Pancreas (tissue), 10 donors: Measurements from ENCODE around the gene CCDC127. TPM values are rescaled to one million over a fixed set of nuclear protein-coding genes. Genes with fewer than 3 reads are reported as not detected.

Source experiments
- ATAC-seq, 4 donors: fragments of 200-7000 bp; cut with Tn5 transposase; one replicate each; pipeline versions ENCODE4 v1.8.0 to v1.9.1; 2020; ENCODE audit warnings: mild to moderate bottlenecking in 4 of 4, moderate library complexity in 4 of 4
- DNase-seq, 6 donors: peaks; one replicate each; pipeline ENCODE4 v3.0.0-alpha.2; 2020
- FAIRE-seq: peaks from 2 replicates; lab custom pipeline; 2012; peaks lifted over from hg19 to GRCh38; lab: Jason Lieb, UNC
- H3K27ac ChIP-seq, 4 donors: fragments of 200-600 bp; sonication (generic); 1 replicate in 3 of 4; 2 replicates in 1 of 4; pipeline versions ENCODE4 v1.5.0 to v1.8.0; 2020
- H3K27me3 ChIP-seq, 4 donors: fragments of 200-600 bp; one replicate each; pipeline ENCODE4 v1.8.0; 2021
- H3K36me3 ChIP-seq, 3 donors: fragments of 200-600 bp; sonication (generic) in 1 of 3; one replicate each; pipeline versions ENCODE4 v1.5.0 to v1.8.0; 2020 to 2021
- H3K4me1 ChIP-seq, 3 donors: fragments of 200-600 bp; one replicate each; pipeline ENCODE4 v1.8.0; 2021
- H3K4me3 ChIP-seq, 4 donors: fragments of 200-600 bp; sonication (generic) in 2 of 4; one replicate each; pipeline versions ENCODE4 v1.5.0 to v1.8.0; 2020 to 2021
- H3K9me3 ChIP-seq, 4 donors: fragments of 200-600 bp; one replicate each; pipeline ENCODE4 v1.8.0; 2021
- CTCF ChIP-seq, 4 donors: fragments of 200-600 bp; sonication (generic) in 3 of 4; IDR thresholded peaks; one replicate each; pipeline versions ENCODE4 v1.5.0 to v1.8.0; 2021; ENCODE audit warnings: antibody characterized with exemption in 4 of 4
- WGBS, 2 donors: extraction: QIAGEN DNeasy Blood & Tissue Kit; methylation state at CpG; one replicate each; pipeline ENCODE4 v1.1.7; 2013; 5-methylcytosine and 5-hydroxymethylcytosine counted together
- intact Hi-C, 3 donors: fragments of 100-400 bp; cut with DNase I; formaldehyde crosslinking; loops; one replicate each; pipeline versions ENCODE4 v1.11.1 to v1.14.2; 2022
- polyA plus RNA-seq, 2 donors: library from polyadenylated mRNA; stranded (reverse); fragments of 200-250 nt; gene quantifications; one replicate each; pipeline ENCODE4 v1.2.3, GENCODE V29; 2013
- total RNA-seq, 6 donors: library from RNA; stranded (reverse); fragmentation: NEBNext Ultra II Directional in 4 of 6; extraction: Animal tissue kit (Norgen Biotek cat#: 25700) in 4 of 6; gene quantifications; one replicate each; pipeline versions ENCODE4 v1.2.1 to v1.2.4, GENCODE V29; 2021 to 2023
- donor health status: healthy with polysubstance abuse.
- donor health status: DM: no; HTN: no; CAD: no; lungs with moderate emphysema.
- donor health status: DM: no; HTN: no; CAD: no.
- donor health status: control.
- donor health status: control.
- donor health status: Bipolar disorder and iron deficiency.
- donor health status: DM: yes; HTN: yes; CAD: no.
- donor health status: DM: no; HTN: no; CAD: no.
- donor health status: DM: no; HTN: no; CAD: no.
- donor health status: DM: yes; HTN: yes; CAD: no.

The CCDC127 gene
- total and polyA plus RNA-seq, 8 donors: 1.2 to 3.9 (median 1.9) TPM

GRCh38 chr5:173392-174290 is 44.3 kb downstream of the CCDC127 start:
- Histone ChIP-seq H3K36me3 (no peaks in the 10 kb centered on the region), H3K27me3 (no peaks in the 10 kb centered on the region), H3K27ac (no peak overlapping the region), H3K9me3 (no peaks in the 10 kb centered on the region), H3K4me3 (no peak overlapping the region), H3K4me1 (no peaks in the 10 kb centered on the region)
- DNase-seq (peak in 2 of 6 donors; percentile 39 to 44), ATAC-seq (no peak), FAIRE-seq (no peak)
- intact Hi-C loops: no loop called here
- WGBS, 2 donors: 63 to 80% methylated on average over 22 of the region's 22 CpGs
- TF ChIP-seq CTCF (IDR thresholded peaks at IDR 0.05): no peak

- DNase-seq: peak in 2 of 6 donors; percentile 31 to 41
- Histone ChIP-seq H3K9me3 (no peaks in the 10 kb centered on the region), H3K4me3 (no peak overlapping the region), H3K4me1 (no peaks in the 10 kb centered on the region), H3K27ac (no peak overlapping the region), H3K36me3 (no peaks in the 10 kb centered on the region), H3K27me3 (no peaks in the 10 kb centered on the region)
- no peak for FAIRE-seq
- intact Hi-C loops: no loop called here
- 57 to 77% methylated on average over 17 of the region's 17 CpGs for WGBS, 2 donors
- TF ChIP-seq CTCF (IDR thresholded peaks at IDR 0.05): no peak
- no peak for ATAC-seq
Measured at GRCh38 chr5:172841-173251, 45.1 kb downstream of the CCDC127 start.

DNA sequence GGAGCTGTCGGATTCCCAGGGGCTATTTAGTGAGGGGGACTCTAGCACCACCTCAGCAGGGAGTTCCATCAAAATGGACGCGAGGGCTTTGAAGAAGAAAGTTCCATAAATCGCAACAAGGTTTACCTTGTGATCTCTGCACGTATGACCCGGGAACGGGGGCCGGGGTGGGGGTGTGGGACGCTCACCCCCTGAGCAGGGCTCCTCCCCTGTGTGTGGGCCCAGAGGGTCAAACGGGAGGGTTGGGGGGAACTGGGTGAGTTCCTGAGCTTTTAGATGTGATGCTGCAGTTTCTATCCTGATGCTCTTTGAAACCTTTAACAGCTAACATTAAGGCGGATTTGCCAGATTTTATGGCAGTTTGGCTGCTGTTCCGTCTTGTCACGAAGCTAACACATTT is 45.5 kb downstream of the CCDC127 start:
- intact Hi-C loops: no loop called here
- no peak for TF ChIP-seq CTCF (IDR thresholded peaks at IDR 0.05)
- WGBS, 2 donors: 74% methylated on average over 13 of the region's 13 CpGs
- Histone ChIP-seq H3K27ac (no peak overlapping the region), H3K36me3 (no peaks in the 10 kb centered on the region), H3K4me3 (no peak overlapping the region), H3K4me1 (no peaks in the 10 kb centered on the region), H3K9me3 (no peaks in the 10 kb centered on the region), H3K27me3 (no peaks in the 10 kb centered on the region)
- DNase-seq (peak in 1 of 6 donors; percentile 42), ATAC-seq (no peak), FAIRE-seq (no peak)

- FAIRE-seq: no peak
- H3K36me3 ChIP-seq: no peaks in the 10 kb centered on the region
- H3K27ac ChIP-seq: no peak overlapping the region
- no peak overlapping the region for H3K4me3 ChIP-seq
- WGBS, 2 donors: 67 to 80% methylated on average over 23 of the region's 23 CpGs
- ATAC-seq: no peak
- TF ChIP-seq CTCF (IDR thresholded peaks at IDR 0.05): no peak
- intact Hi-C loops: no loop called here
- DNase-seq: peak in 2 of 6 donors; percentile 44 to 45
- no peaks in the 10 kb centered on the region for H3K9me3 ChIP-seq
- no peaks in the 10 kb centered on the region for H3K27me3 ChIP-seq
- H3K4me1 ChIP-seq: no peaks in the 10 kb centered on the region
Measured at GRCh38 chr5:171801-172331, 46.1 kb downstream of the CCDC127 start.
